K562 (cell line): ENCODE results near the gene TBL2. TPM values are rescaled to one million over a fixed set of nuclear protein-coding genes. Genes with fewer than 3 reads are reported as not detected.

ENCODE experiments used
- ATAC-seq: fragments of 200-7000 bp; cut with Tn5 transposase; 3 replicates; pipeline ENCODE4 v1.9.1; 2020; ENCODE audit warnings: moderate library complexity
- BruUV-seq: library from RNA; stranded (reverse); fragments of 400-500 nt; replicated peaks from 2 replicates; lab custom pipeline; 2021; lab: Mats Ljungman, UMichigan
- CTCF ChIA-PET: fragments of 300-600 bp; formaldehyde crosslinking; extraction: SDS; loops from one replicate; lab custom pipeline; 2021; ENCODE audit warnings: low intra/inter-chr PET ratio; lab: Yijun Ruan, JAX
- POLR2A ChIA-PET: fragments of 300-600, 350-650 bp; sonication (Branson Sonifier 250); formaldehyde crosslinking; extraction: SDS; loops from one replicate; lab custom pipeline; 2021; ENCODE audit warnings: antibody characterized with exemption, inconsistent platforms; lab: Yijun Ruan, JAX
- DNase-seq, 4 experiments: peaks; one replicate each; pipeline versions ENCODE4 v3.0.0 to v3.0.0-alpha.2; 2011 to 2018; ENCODE audit warnings: low spot score in 3 of 4, mixed read lengths in 3 of 4; ENCODE audit errors: extremely low read depth in 1 of 4
- FAIRE-seq: peaks from 2 replicates; lab custom pipeline; 2011; peaks lifted over from hg19 to GRCh38; lab: Jason Lieb, UNC
- H2AFZ ChIP-seq: 2 replicates; pipeline ENCODE4 v1.6.0; 2011; ENCODE audit warnings: low read depth, low read length, control low read depth, inconsistent platforms
- H3K27ac ChIP-seq: fragments of 200-600 bp; 3 replicates; pipeline ENCODE4 v1.8.0; 2011; ENCODE audit warnings: low read depth, mild to moderate bottlenecking, control low read depth, inconsistent platforms, low read length, moderate library complexity, mixed read lengths; ENCODE audit errors: extremely low read depth
- H3K27me3 ChIP-seq, 2 experiments: fragments of 300-600 bp in 1 of 2; 2 replicates in 1 of 2; 3 replicates in 1 of 2; pipeline versions ENCODE4 v1.6.0 to v1.8.0; 2011; ENCODE audit warnings: inconsistent platforms in 2 of 2, low read length in 2 of 2, mild to moderate bottlenecking in 1 of 2, mixed read lengths in 1 of 2, moderate library complexity in 1 of 2; ENCODE audit not compliant: control insufficient read depth in 2 of 2, insufficient read depth in 2 of 2
- H3K36me3 ChIP-seq: fragments of 300-600 bp; 3 replicates; pipeline ENCODE4 v1.8.0; 2011; ENCODE audit warnings: mild to moderate bottlenecking, low read length, inconsistent platforms; ENCODE audit not compliant: control insufficient read depth, insufficient read depth
- H3K4me1 ChIP-seq, 2 experiments: fragments of 200-600 bp in 1 of 2; replicated peaks in 1 of 2; 2 replicates in 1 of 2; 3 replicates in 1 of 2; pipeline versions ENCODE4 v1.5.1 to v1.8.0; 2011; ENCODE audit warnings: inconsistent platforms in 2 of 2, low read length in 2 of 2, mild to moderate bottlenecking in 1 of 2, mixed read lengths in 1 of 2, moderate library complexity in 1 of 2; ENCODE audit not compliant: control insufficient read depth in 2 of 2, insufficient read depth in 2 of 2
- H3K4me2 ChIP-seq: 2 replicates; pipeline ENCODE4 v1.6.1; 2011; ENCODE audit warnings: low read length, control low read depth, inconsistent platforms, mixed read lengths; ENCODE audit not compliant: insufficient read depth
- H3K4me3 ChIP-seq: fragments of 200-600 bp; sonication (generic), shearing (Covaris generic); 2 replicates; pipeline ENCODE4 v1.5.1; 2016; ENCODE audit warnings: control low read depth, inconsistent platforms
- H3K79me2 ChIP-seq: fragments of 200-600 bp; 3 replicates; pipeline ENCODE4 v1.8.0; 2011; ENCODE audit warnings: low read length, inconsistent platforms; ENCODE audit not compliant: control insufficient read depth, insufficient read depth
- H3K9ac ChIP-seq, 2 experiments: 2 replicates each; pipeline versions ENCODE4 v1.6.0 to v1.6.1; 2011; ENCODE audit warnings: low read depth in 2 of 2, low read length in 2 of 2, control low read depth in 1 of 2, inconsistent platforms in 1 of 2, mild to moderate bottlenecking in 1 of 2, mixed read lengths in 1 of 2; ENCODE audit not compliant: insufficient read depth in 1 of 2
- H3K9me1 ChIP-seq: one replicate; pipeline ENCODE4 v1.6.0; 2011; ENCODE audit warnings: inconsistent platforms, mild to moderate bottlenecking, low read length, moderate library complexity; ENCODE audit not compliant: control insufficient read depth, insufficient read depth
- H3K9me3 ChIP-seq: replicated peaks from 2 replicates; pipeline ENCODE4 v1.5.1; 2011; ENCODE audit warnings: low read depth, low read length, inconsistent platforms; ENCODE audit not compliant: control insufficient read depth, insufficient read depth
- H4K20me1 ChIP-seq: replicated peaks from 2 replicates; pipeline ENCODE4 v1.6.1; 2011; ENCODE audit warnings: low read length, inconsistent platforms, mixed read lengths; ENCODE audit not compliant: control insufficient read depth, insufficient read depth
- BRD9 ChIP-seq: fragments of 450-650 bp; IDR thresholded peaks from 2 replicates; pipeline ENCODE4 v1.6.1; 2018; ENCODE audit warnings: low read depth; ENCODE audit not compliant: partially characterized antibody
- CTCF ChIP-seq, 3 experiments: IDR thresholded peaks in 2 of 3; conservative IDR thresholded peaks in 1 of 3; 2 replicates each; pipeline ENCODE4 v1.5.1; 2011 to 2012; ENCODE audit warnings: low read length in 3 of 3, mild to moderate bottlenecking in 3 of 3, control low read depth in 2 of 3, improper control_type of control experiment in 1 of 3, inconsistent platforms in 1 of 3, low read depth in 1 of 3, mixed read lengths in 1 of 3, moderate library complexity in 1 of 3; ENCODE audit not compliant: insufficient read depth in 2 of 3
- CTCFL ChIP-seq: IDR thresholded peaks from 2 replicates; pipeline ENCODE4 v1.6.1; 2011; ENCODE audit warnings: borderline replicate concordance, low read depth, mild to moderate bottlenecking, moderate library complexity, low read length; ENCODE audit not compliant: insufficient read depth, poor library complexity, severe bottlenecking
- GTF2A2 ChIP-seq: IDR thresholded peaks from 2 replicates; pipeline ENCODE4 v1.6.1; 2016; ENCODE audit warnings: mild to moderate bottlenecking, missing genetic modification characterization, missing compliant biosample characterization
- HDAC1 ChIP-seq, 2 experiments: fragments of 450-650 bp; IDR thresholded peaks; 2 replicates each; pipeline ENCODE4 v1.6.1; 2016 to 2017; ENCODE audit warnings: inconsistent platforms in 1 of 2, mild to moderate bottlenecking in 1 of 2, moderate library complexity in 1 of 2
- LEF1 ChIP-seq: fragments of 450-650 bp; IDR thresholded peaks from 2 replicates; pipeline ENCODE4 v1.6.1; 2016; ENCODE audit warnings: mild to moderate bottlenecking
- PRMT5 ChIP-seq: sonication (generic); formaldehyde crosslinking; IDR thresholded peaks from 2 replicates; pipeline ENCODE4 v1.5.0; 2020; ENCODE audit warnings: missing genetic modification reagents
- RBFOX2 ChIP-seq: fragments of 200-400 bp; formaldehyde crosslinking; IDR thresholded peaks from 2 replicates; pipeline ENCODE4 v1.6.1; 2017; ENCODE audit warnings: low read depth, mild to moderate bottlenecking, low read length, moderate library complexity
- TEAD1 ChIP-seq, 2 experiments: fragments of 450-650 bp in 1 of 2; sonication (generic) in 1 of 2; formaldehyde crosslinking; IDR thresholded peaks; 2 replicates each; pipeline versions ENCODE4 v1.4.0 to v1.8.0; 2020 to 2022; ENCODE audit warnings: mild to moderate bottlenecking in 2 of 2, missing genetic modification reagents in 1 of 2
- ZNF324 ChIP-seq: fragments of 250-450 bp; sonication (Bioruptor Pico); IDR thresholded peaks from 2 replicates; pipeline ENCODE4 v1.4.0; 2020; ENCODE audit warnings: mild to moderate bottlenecking
- ZNF347 ChIP-seq: fragments of 450-650 bp; formaldehyde crosslinking; IDR thresholded peaks from 2 replicates; pipeline ENCODE4 v1.4.0; 2020; ENCODE audit warnings: low read depth, mild to moderate bottlenecking, moderate library complexity
- ZNF609 ChIP-seq: sonication (generic); formaldehyde crosslinking; IDR thresholded peaks from 2 replicates; pipeline ENCODE4 v1.8.1; 2023; ENCODE audit warnings: missing genetic modification reagents, mild to moderate bottlenecking, borderline replicate concordance
- ZNF830 ChIP-seq: fragments of 250-450 bp; sonication (Bioruptor Pico); IDR thresholded peaks from 2 replicates; pipeline ENCODE4 v1.5.0; 2021; ENCODE audit warnings: mild to moderate bottlenecking
- WGBS: fragments of 100-300 bp; shearing (Covaris generic); methylation state at CpG from one replicate; pipeline ENCODE4 v1.1.6; 2016; ENCODE audit warnings: low coverage, mixed read lengths; ENCODE audit not compliant: insufficient coverage; ENCODE audit errors: missing lambda C conversion rate; 5-methylcytosine and 5-hydroxymethylcytosine counted together
- in situ Hi-C: fragments of 300-500 bp; cut with MboI; formaldehyde crosslinking; loops from 4 replicates; pipeline ENCODE4 v1.15.0; 2018; ENCODE audit warnings: inconsistent platforms, mixed read lengths
- intact Hi-C: fragments of 100-400 bp; cut with micrococcal nuclease; formaldehyde crosslinking; loops from 2 replicates; pipeline ENCODE4 v1.14.2; 2022
- polyA plus RNA-seq, 8 experiments: library from polyadenylated mRNA; depleted of rRNA in 4 of 8; stranded (reverse) in 5 of 8; unstranded in 3 of 8; fragments of >200 nt; fragmentation: Nextera tagmentation in 2 of 8; fragmentation: Illumina TruSeq in 1 of 8; extraction: Ambion mirVana in 2 of 8; extraction: Trizol in 1 of 8; gene quantifications; 2 replicates each; pipeline versions ENCODE4 v1.2.1 to v1.2.3, GENCODE V29; 2011 to 2014; ENCODE audit warnings: inconsistent platforms in 1 of 8, missing spikeins in 1 of 8
- total RNA-seq, 7 experiments: library from RNA; depleted of rRNA in 6 of 7; stranded (reverse); fragments of >200 nt in 6 of 7; fragmentation: Illumina TruSeq in 2 of 7; extraction: Trizol in 2 of 7; gene quantifications; 2 replicates each; pipeline versions ENCODE4 v1.2.1 to v1.2.3, GENCODE V29; 2011 to 2021; ENCODE audit warnings: low replicate concordance in 1 of 7

TBL2 gene
- total and polyA plus RNA-seq, 9 of the 15 experiments (the other 6 are each of a cell fraction or from before 2014, with no cell fraction given), result 2.5 to 123 (median 49.2) TPM

- in situ Hi-C loops, result no loop called here
- intact Hi-C loops, result no loop called here
- Histone ChIP-seq H3K36me3 (peaks cover 6% of the 10 kb centered on the region; the same call in 2 of the 3 replicates), H3K9me3 (no peaks in the 10 kb centered on the region), H3K27me3 (no peaks in the 10 kb centered on the region), H3K4me1 (peaks cover 27 to 39% of the 10 kb centered on the region in 2 experiments), H3K79me2 (no peaks in the 10 kb centered on the region), H3K9ac (no peak overlapping the region), H3K4me2 (no peak overlapping the region), H4K20me1 (peaks cover 8% of the 10 kb centered on the region; the same call in 1 of the 2 replicates), H3K4me3 (no peak overlapping the region), H3K9me1 (no peaks in the 10 kb centered on the region), H2AFZ (no peak overlapping the region), H3K27ac (no peak overlapping the region)
- CTCF ChIA-PET, result no interaction called here
- 69% methylated on average over 4 of the region's 4 CpGs for WGBS
- no peak for TF ChIP-seq PRMT5
- no peak for TF ChIP-seq ZNF324 (CRISPR knock-in tag)
- peak; percentile 22; the same call in 1 of the 2 replicates for TF ChIP-seq RBFOX2
- no peak for TF ChIP-seq ZNF609 (CRISPR knock-in tag)
- no peak for TF ChIP-seq ZNF347 (CRISPR knock-in tag)
- TF ChIP-seq CTCF (IDR thresholded peaks at IDR 0.05 in 2 of 3, conservative IDR thresholded peaks at IDR 0.05 in 1 of 3; ENCODE audit: insufficient read depth in 2 of 3, low read depth in 1 of 3, low read length in 3 of 3), result 0 out of 6 replicates have a peak, but pooled peaks of 2 of the 3 experiments have one; percentile 5 to 7
- no peak for TF ChIP-seq HDAC1 (IDR thresholded peaks at IDR 0.05)
- no peak for TF ChIP-seq GTF2A2 (tag)
- no peak for TF ChIP-seq LEF1
- no peak for TF ChIP-seq ZNF830
- TF ChIP-seq BRD9, result no peak
- peak; percentile 15 for TF ChIP-seq CTCFL
- TF ChIP-seq TEAD1 (CRISPR knock-in tag; IDR thresholded peaks at IDR 0.05), result no peak
- FAIRE-seq (no peak), DNase-seq (no peak), ATAC-seq (0 out of 3 replicates have a peak, but pooled peaks have one; percentile 2)
- POLR2A ChIA-PET, result interaction anchor here (1.0 to 2.0 kb wide), 2 partner anchors 8 to 9 kb away, joined by 3 to 4 read pairs; partner anchors contain the start of gene MLXIPL
- no TSS peak for BruUV-seq
Observed at GRCh38 chr7:73615886-73616285, 37.5 kb upstream of the TBL2 start.
